Middle frontal gyrus (tissue), 1 donor: Measurements from ENCODE around the gene NAV2.

ENCODE experiments used
- DNase-seq: peaks from one replicate; pipeline ENCODE4 v3.0.0-alpha.2; 2015; ENCODE audit warnings: low spot score; ENCODE audit errors: extremely low spot score

The NAV2 gene

DNA sequence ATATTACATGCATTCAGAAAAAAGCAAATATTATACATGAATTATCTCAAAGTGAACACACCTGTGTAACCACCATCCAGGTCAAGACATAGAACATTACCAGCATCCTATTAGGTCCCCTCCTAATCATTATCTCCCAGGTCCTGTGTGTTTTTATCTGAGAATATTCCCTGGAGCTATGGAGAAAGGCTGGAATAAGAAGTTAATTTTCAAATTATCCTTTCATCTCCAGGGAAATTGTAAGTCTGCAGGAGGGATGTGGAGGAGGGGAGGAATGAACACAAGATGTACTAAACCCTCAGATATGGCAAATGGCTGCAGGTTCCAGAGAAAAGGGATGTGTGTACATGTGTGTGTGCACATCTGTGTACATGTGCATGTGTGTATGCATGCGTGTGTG is 25.2 kb upstream of the NAV2 start:
- DNase-seq = no peak

DNA sequence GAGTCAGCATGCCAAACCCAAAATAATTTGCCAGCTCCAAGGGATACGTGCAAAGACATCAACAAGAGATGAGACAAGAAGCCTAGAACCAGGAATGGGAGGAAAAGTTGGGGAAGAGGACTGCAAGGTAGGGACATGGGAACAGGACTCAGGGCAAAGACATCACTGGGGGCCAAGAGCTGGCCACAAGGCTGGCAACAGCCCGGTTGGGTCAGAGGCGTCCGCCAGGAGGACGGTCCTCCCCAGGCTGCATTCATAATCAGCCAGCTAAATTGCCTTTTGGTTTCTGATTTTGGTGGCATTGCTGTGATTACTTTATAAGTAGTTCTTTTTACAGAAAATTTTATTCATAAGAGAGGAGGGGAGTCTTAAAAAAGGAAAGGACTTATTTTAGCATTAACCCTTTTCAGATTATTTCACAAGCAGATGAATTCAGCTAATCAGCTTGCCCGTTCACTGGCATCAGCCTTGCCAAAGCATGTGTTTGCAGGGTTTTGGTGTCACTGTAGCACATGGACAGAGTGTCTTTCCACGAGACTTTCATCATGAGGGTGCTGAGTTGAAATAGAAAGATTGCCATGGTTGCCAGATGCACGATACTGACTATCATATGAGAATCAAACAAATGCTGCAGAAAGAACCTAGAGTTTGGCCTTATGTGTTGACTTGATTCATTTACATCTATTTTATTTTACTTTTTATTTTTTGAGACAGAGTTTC is 23.2 kb upstream of the NAV2 start:
- DNase-seq = no peak

GRCh38 chr11:19690885-19691284 is 21.8 kb upstream of the NAV2 start:
- DNase-seq = no peak

DNA sequence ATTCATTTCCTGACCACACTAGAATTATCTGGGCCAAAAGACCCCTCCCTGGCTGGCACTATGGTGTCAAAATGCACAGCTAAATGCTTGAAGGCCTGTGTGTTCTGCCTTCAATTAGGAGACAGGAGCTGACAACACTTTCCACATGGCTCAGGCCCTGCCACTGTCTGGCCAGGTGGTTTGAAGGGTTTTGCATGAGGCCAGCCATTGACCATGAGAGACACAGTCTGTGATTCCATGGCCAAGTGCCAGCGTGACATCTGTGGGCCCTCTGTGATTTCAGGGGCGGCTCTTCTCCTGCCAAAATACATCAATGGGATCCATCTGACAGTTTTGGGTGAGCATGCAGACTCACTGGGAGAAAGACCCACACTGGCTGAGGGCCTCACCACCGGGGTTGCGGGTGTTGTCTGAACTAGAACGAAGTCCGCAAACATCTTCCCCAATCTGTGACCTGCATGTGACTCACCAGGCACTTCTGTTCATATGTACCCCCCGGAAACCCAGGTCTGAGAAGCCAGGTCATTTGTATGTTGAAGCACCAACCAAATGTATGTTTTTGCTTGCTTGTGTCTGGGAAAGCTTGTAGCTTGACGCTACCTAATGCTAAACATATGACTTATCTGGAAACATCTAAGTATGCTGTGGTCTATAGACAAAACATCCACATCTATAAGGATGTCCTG is 20.7 kb upstream of the NAV2 start:
- no peak for DNase-seq

DNA sequence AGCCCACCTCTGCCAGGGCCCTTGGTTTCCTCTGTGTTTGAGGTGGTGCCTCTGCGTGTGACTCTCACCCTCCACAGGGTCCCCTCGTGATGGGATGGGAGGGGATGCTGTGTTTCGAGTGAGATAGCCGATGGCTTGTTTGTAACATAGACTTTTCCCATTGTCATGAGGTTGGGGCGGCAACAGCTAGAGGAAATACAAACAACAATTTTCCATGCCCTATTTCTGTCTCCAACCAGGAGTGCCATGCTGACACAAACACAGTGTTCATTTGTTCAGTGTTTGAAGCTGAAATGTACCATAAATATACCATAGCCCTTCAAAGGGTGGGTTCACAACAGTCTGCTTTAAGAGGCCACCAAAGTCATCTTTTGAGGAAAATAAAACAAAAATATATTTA is 19.5 kb upstream of the NAV2 start:
- no peak for DNase-seq

DNA sequence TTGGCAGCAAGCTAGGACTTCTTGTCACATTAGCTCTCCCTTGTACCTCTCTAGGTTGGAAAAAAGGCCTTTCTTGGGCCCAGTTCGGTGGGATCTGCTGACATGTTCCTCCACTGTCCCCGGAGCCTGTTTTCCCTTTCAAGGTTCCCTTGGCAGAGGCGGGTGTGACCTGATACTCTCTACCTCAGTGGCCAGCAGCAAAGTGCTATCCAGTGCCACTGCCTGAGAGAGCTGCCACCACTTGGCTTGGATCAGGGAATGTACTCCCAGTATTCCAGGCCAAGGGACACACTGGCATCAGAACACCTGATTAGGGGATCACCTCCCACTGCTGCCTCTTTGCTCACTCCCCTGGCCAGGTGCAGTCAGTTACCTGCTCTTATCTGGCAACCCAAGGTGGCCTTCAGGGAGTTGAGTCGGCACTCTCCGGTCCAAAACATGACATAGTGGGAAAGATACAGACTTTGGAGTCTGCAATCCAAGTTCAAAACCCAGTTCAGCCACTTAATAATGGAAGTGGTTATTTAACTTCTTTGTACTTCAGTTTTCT is 17.8 kb upstream of the NAV2 start:
- DNase-seq = no peak

GRCh38 chr11:19696073-19696472 is 16.6 kb upstream of the NAV2 start:
- DNase-seq = no peak

GRCh38 chr11:19696904-19697303 is 15.7 kb upstream of the NAV2 start:
- DNase-seq = no peak

GRCh38 chr11:19697721-19698121 is 14.9 kb upstream of the NAV2 start:
- no peak for DNase-seq

DNA sequence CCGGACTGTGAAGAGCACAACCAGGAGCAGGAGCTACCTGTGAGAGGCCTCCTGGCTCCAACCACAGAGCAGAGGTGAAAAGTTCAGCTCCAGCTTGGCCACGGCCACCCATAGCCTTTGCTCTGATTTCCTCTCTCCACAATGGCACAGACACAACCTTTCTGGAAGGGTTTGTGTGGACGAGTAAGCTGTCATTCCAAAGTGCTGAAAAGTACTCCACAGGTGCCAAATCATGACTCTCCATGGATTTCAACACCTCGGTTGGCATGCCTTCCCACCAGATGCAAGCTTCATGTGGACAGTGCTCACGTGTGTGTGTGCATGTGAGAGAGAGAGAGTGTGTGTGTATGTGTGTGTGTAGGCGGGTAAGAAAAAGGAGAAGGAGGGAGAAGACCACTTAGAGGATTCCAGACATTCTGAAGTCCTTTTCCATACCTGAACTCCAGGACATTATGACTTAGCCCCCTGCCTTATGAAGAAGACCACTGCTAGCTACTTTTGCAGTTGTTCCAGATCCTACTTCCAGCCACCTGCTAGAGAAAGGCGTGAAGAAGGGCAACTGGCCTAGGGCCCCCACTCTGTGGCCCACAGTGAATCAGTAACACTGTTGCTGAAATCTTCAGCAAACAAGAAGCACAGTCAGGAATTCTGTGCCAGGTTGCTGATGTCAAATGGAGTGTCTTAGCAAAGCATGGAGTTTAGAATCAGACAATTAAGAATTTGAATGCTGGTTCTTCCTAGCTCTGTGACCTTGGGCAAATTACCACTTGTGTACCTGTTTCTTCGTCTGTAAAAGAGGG is 13.9 kb upstream of the NAV2 start:
- no peak for DNase-seq

- no peak for DNase-seq
Observed at GRCh38 chr11:19701421-19701820, 11.2 kb upstream of the NAV2 start.

DNA sequence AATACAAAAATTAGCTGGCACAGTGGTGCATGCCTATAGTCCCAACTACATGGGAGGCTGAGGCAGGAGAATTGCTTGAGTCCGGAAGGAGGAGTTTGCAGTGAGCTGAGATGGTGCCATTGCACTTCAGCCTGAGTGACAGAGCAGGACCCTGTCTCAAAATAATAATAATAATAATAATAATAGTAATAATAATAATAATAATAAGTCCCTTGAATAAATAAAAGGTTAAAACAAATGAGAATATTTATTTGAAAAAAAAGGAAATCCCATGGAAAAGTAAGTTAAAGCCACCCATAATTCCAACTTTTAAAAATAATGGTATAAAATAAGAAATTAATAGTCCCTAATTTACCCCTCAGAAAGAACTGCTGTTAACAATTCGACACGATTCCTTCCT is 10.0 kb upstream of the NAV2 start:
- no peak for DNase-seq

- no peak for DNase-seq
Observed at GRCh38 chr11:19703211-19703610, 9.4 kb upstream of the NAV2 start.

DNA sequence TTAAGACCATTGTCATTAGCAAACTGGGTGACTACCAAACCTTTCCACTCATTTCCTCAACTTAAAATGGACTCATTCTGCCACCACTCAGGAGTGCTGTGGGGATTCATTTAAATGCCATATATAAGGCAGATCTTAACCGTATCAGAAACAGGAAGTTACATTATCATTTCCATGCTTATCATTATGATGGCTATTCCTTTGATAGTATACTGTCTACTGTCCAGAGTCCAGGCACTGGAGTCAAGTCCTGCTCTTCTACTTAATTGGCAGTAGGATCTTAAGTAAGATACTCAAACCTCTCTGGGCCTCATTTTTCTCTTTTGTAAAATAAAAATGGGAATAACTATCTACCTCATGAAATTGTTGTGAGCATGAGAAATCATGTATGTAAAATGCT is 8.4 kb upstream of the NAV2 start:
- no peak for DNase-seq

DNA sequence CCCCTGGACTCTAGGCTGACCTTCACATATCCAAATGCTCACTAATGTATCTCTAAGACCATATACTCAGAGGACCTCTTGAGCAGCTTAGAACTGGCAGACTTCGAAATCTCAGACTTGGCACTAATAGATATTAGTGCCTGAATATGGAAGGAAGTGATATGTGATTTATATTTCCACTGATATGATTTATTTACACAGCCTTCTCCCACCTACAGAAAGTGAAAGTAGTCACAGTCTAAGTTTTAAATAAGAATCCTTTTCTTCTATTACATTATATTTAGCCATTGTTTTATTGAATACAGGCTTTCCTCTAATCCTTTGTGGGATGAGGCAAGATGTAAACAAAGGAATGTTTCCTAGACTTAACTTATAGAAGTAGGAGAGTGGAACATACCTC is 6.7 kb upstream of the NAV2 start:
- DNase-seq = no peak

DNA sequence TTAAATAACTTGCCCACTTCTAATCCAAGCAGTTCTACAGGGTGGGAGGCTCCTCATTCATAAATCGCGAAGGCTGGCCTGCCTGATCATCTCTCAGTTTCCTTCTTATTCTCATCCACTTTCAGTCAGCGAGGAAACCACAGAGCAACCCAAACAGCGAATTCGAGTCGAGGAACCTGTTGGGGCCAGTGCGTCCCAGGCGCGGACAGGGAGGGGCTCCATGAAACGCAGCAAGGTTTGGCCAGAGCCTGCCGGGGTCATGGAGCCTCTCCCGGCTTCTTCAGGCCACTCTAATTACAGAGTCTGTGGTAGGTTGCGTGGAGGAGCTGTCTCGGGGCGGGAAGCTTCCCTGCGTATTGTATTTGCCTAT is 741 bp upstream of the NAV2 start:
- DNase-seq = no peak

GRCh38 chr11:19713196-19714021 is 772 bp downstream of the NAV2 start:
- no peak for DNase-seq

DNA sequence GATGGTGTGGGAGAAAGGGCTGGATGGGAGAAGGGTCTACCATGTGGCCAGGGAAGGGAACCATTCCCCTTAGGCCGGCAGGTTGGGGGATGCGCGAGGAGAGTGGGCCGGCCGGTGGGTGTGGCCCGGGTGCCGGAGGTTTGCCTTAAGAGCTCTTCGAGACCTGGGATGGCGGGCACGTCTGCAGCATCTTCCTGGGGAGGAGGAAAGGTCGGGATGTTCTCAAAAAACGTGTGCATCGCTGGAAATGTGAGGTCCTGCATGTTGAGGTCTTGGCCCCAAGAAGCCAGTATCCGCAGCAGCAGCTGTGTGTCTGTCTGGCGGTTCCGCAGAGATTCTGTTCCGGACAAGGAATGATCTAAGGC is 1.4 kb downstream of the NAV2 start:
- no peak for DNase-seq

- peak; percentile 50 for DNase-seq
Observed at GRCh38 chr11:19714387-19715363, 2.0 kb downstream of the NAV2 start.

GRCh38 chr11:19715373-19715772 is 2.7 kb downstream of the NAV2 start:
- DNase-seq = no peak
